CD4-positive, alpha-beta T cell (primary cell): ENCODE results near the gene BCDIN3D. TPM values are rescaled to one million over a fixed set of nuclear protein-coding genes. Genes with fewer than 3 reads are reported as not detected.
"Not testable (repeated sequence)": the region's sequence is repeated elsewhere in the genome, so short reads cannot be mapped to it uniquely, and the experiment has no call there.

Experiments used
- ATAC-seq: fragments of 200-7000 bp; cut with Tn5 transposase; one replicate; pipeline ENCODE4 v1.10.0; 2022; ENCODE audit warnings: mild to moderate bottlenecking; ENCODE audit not compliant: poor library complexity
- CTCF ChIA-PET: fragments of 350-600 bp; sonication (Branson Sonifier 250); formaldehyde crosslinking; loops from one replicate; lab custom pipeline; 2021; ENCODE audit warnings: antibody characterized with exemption, inconsistent platforms; lab: Charles Lee
- POLR2A ChIA-PET: fragments of 350-600 bp; sonication (Branson Sonifier 250); formaldehyde crosslinking; loops from one replicate; lab custom pipeline; 2021; ENCODE audit warnings: antibody characterized with exemption, inconsistent platforms; lab: Charles Lee
- DNase-seq, 14 experiments: peaks; one replicate each; pipeline ENCODE4 v3.0.0-alpha.2; 2013 to 2020; ENCODE audit warnings: mixed read lengths in 2 of 14
- H3K27ac ChIP-seq, 2 donors: one replicate each; pipeline versions ENCODE4 v1.5.1 to v1.7.0; 2013; ENCODE audit warnings: low read length in 2 of 2, low read depth in 1 of 2, mild to moderate bottlenecking in 1 of 2
- H3K27me3 ChIP-seq, 2 experiments: 1 replicate in 1 of 2; 2 replicates in 1 of 2; pipeline versions ENCODE4 v1.6.1 to v1.7.0; 2013; ENCODE audit warnings: low read length in 2 of 2, control low read depth in 1 of 2, mild to moderate bottlenecking in 1 of 2, moderate library complexity in 1 of 2; ENCODE audit not compliant: insufficient read depth in 2 of 2, control insufficient read depth in 1 of 2
- H3K36me3 ChIP-seq: one replicate; pipeline ENCODE4 v1.6.1; 2013; ENCODE audit warnings: low read length, control low read depth; ENCODE audit not compliant: insufficient read depth
- H3K4me1 ChIP-seq: one replicate; pipeline ENCODE4 v1.6.1; 2013; ENCODE audit warnings: low read length, control low read depth; ENCODE audit not compliant: insufficient read depth
- H3K4me3 ChIP-seq: one replicate; pipeline ENCODE4 v1.5.1; 2013; ENCODE audit warnings: mild to moderate bottlenecking, low read length, moderate library complexity
- H3K9me3 ChIP-seq, 2 experiments: 1 replicate in 1 of 2; 2 replicates in 1 of 2; pipeline versions ENCODE4 v1.6.1 to v1.7.0; 2013; ENCODE audit warnings: low read length in 2 of 2, mild to moderate bottlenecking in 2 of 2, control low read depth in 1 of 2, moderate library complexity in 1 of 2; ENCODE audit not compliant: control insufficient read depth in 1 of 2, insufficient read depth in 1 of 2
- H3K27ac Mint-ChIP-seq: one replicate; pipeline ENCODE4 v1.8.0; 2020; ENCODE audit warnings: mixed read lengths
- H3K27me3 Mint-ChIP-seq: one replicate; pipeline ENCODE4 v1.8.0; 2021; ENCODE audit warnings: mixed read lengths
- H3K36me3 Mint-ChIP-seq: one replicate; pipeline ENCODE4 v1.8.0; 2021; ENCODE audit warnings: low read depth, mixed read lengths
- H3K4me1 Mint-ChIP-seq: one replicate; pipeline ENCODE4 v1.8.0; 2021; ENCODE audit warnings: low read depth, mixed read lengths
- H3K4me3 Mint-ChIP-seq: one replicate; pipeline ENCODE4 v1.8.0; 2020; ENCODE audit warnings: mild to moderate bottlenecking, mixed read lengths
- H3K9me3 Mint-ChIP-seq: one replicate; pipeline ENCODE4 v1.8.0; 2020; ENCODE audit warnings: mixed read lengths
- CTCF ChIP-seq: fragments of 200-600 bp; IDR thresholded peaks from one replicate; pipeline ENCODE4 v1.8.0; 2022; ENCODE audit warnings: antibody characterized with exemption, mild to moderate bottlenecking
- intact Hi-C, 2 experiments: fragments of 100-400 bp; cut with DNase I in 1 of 2; cut with micrococcal nuclease in 1 of 2; formaldehyde crosslinking; loops; one replicate each; pipeline versions ENCODE4 v1.15.1 to v1.9.0; 2023 to 2025; cut with DNase I, micrococcal nuclease
- total RNA-seq, 174 experiments: library from RNA in 2 of 174; stranded (reverse) in 2 of 174; gene quantifications; one replicate each; pipeline ENCODE4 v1.2.3 and lab custom pipeline; 2021 to 2026

Gene BCDIN3D
- total RNA-seq, 2 experiments from 2014 or later, result 2.8 to 3.9 TPM

GRCh38 chr12:49881415-49882247 is 38.7 kb upstream of the BCDIN3D start:
- ChIA-PET POLR2A (interaction anchor here (1.1 kb wide), 1 partner anchor 140 kb away, joined by 3 read pairs; the partner anchor contains the start of gene TMBIM6), CTCF (interaction anchor here (0.5 kb wide), 1 partner anchor 310 kb away, joined by 3 read pairs; no protein-coding TSS in a partner anchor)
- no peaks in the 10 kb centered on the region for H3K36me3 ChIP-seq
- Mint-ChIP-seq H3K36me3 (no peaks in the 10 kb centered on the region), H3K27ac (no peak overlapping the region), H3K4me3 (no peak overlapping the region), H3K4me1 (no peaks in the 10 kb centered on the region), H3K27me3 (peaks cover 4% of the 10 kb centered on the region), H3K9me3 (no peaks in the 10 kb centered on the region)
- H3K4me3 ChIP-seq, result no peak overlapping the region
- DNase-seq, result no peak
- H3K4me1 ChIP-seq, result no peaks in the 10 kb centered on the region
- H3K27ac ChIP-seq, result no peak overlapping the region
- H3K9me3 ChIP-seq, result no peaks in the 10 kb centered on the region
- no peak for ATAC-seq
- TF ChIP-seq CTCF, result no peak
- H3K27me3 ChIP-seq, result peaks cover 0 to 12% of the 10 kb centered on the region in 2 experiments
- intact Hi-C loops, result no loop called here

- POLR2A ChIA-PET, result interaction anchor here (1.1 kb wide), 1 partner anchor 140 kb away, joined by 3 read pairs; the partner anchor contains the start of gene TMBIM6
- peaks cover 4% of the 10 kb centered on the region for H3K27me3 Mint-ChIP-seq
- intact Hi-C loops, result no loop called here
- H3K36me3 Mint-ChIP-seq, result no peaks in the 10 kb centered on the region
- H3K9me3 ChIP-seq, result no peaks in the 10 kb centered on the region
- no peak overlapping the region for H3K4me3 ChIP-seq
- H3K27ac ChIP-seq, result no peak overlapping the region
- no peaks in the 10 kb centered on the region for H3K9me3 Mint-ChIP-seq
- ATAC-seq (no peak), DNase-seq (no peak)
- H3K4me1 ChIP-seq, result no peaks in the 10 kb centered on the region
- no peak for TF ChIP-seq CTCF
- H3K36me3 ChIP-seq, result no peaks in the 10 kb centered on the region
- no peak overlapping the region for H3K4me3 Mint-ChIP-seq
- CTCF ChIA-PET, result interaction anchor here (0.5 kb wide), 1 partner anchor 310 kb away, joined by 3 read pairs; no protein-coding TSS in a partner anchor
- no peaks in the 10 kb centered on the region for H3K4me1 Mint-ChIP-seq
- H3K27me3 ChIP-seq, result peaks cover 0 to 11% of the 10 kb centered on the region in 2 experiments
- H3K27ac Mint-ChIP-seq, result no peak overlapping the region
Measured at GRCh38 chr12:49880756-49881414, 38.0 kb upstream of the BCDIN3D start.

GRCh38 chr12:49879065-49879464 is 36.2 kb upstream of the BCDIN3D start:
- H3K27ac ChIP-seq, H3K27me3 Mint-ChIP-seq, H3K4me3 ChIP-seq, H3K4me1 Mint-ChIP-seq, H3K36me3 Mint-ChIP-seq, H3K9me3 ChIP-seq, ATAC-seq, H3K9me3 Mint-ChIP-seq, intact Hi-C loops, H3K27ac Mint-ChIP-seq, H3K36me3 ChIP-seq, DNase-seq, POLR2A ChIA-PET, H3K27me3 ChIP-seq, CTCF ChIA-PET, H3K4me3 Mint-ChIP-seq, H3K4me1 ChIP-seq: not testable (repeated sequence)
